DND-41 (cell line): ENCODE results near the gene NEURL1.

ENCODE experiments used
- ATAC-seq: fragments of 200-7000 bp; cut with Tn5 transposase; 3 replicates; pipeline ENCODE4 v1.9.1; 2021; ENCODE audit warnings: low read depth; ENCODE audit not compliant: insufficient read depth
- DNase-seq: peaks from one replicate; pipeline ENCODE4 v3.0.0-alpha.2; 2020
- H2AFZ ChIP-seq: 2 replicates; pipeline ENCODE4 v1.6.0; 2012; ENCODE audit warnings: low read depth, low read length
- H3K27ac ChIP-seq: 2 replicates; pipeline ENCODE4 v1.5.1; 2012; ENCODE audit warnings: low read length, inconsistent platforms
- H3K27me3 ChIP-seq: fragments of 200-600 bp; sonication (generic); 2 replicates; pipeline ENCODE4 v1.6.0; 2012; ENCODE audit warnings: low read length, mild to moderate bottlenecking, inconsistent platforms; ENCODE audit not compliant: insufficient read depth, poor library complexity
- H3K36me3 ChIP-seq: 2 replicates; pipeline ENCODE4 v1.5.1; 2012; ENCODE audit warnings: low read length, inconsistent platforms; ENCODE audit not compliant: insufficient read depth
- H3K4me1 ChIP-seq: 2 replicates; pipeline ENCODE4 v1.5.1; 2012; ENCODE audit warnings: mild to moderate bottlenecking, low read length; ENCODE audit not compliant: insufficient read depth
- H3K4me2 ChIP-seq: 2 replicates; pipeline ENCODE4 v1.6.0; 2012; ENCODE audit warnings: mild to moderate bottlenecking, moderate library complexity, low read length, inconsistent platforms; ENCODE audit not compliant: insufficient read depth
- H3K4me3 ChIP-seq, 2 experiments: fragments of 200-600 bp in 1 of 2; shearing (Covaris generic) in 1 of 2; 2 replicates each; pipeline ENCODE4 v1.5.1; 2012 to 2016; ENCODE audit warnings: inconsistent platforms in 2 of 2, low read length in 2 of 2, mild to moderate bottlenecking in 2 of 2, low read depth in 1 of 2, moderate library complexity in 1 of 2
- H3K79me2 ChIP-seq: 2 replicates; pipeline ENCODE4 v1.6.0; 2012; ENCODE audit warnings: low read length, inconsistent platforms; ENCODE audit not compliant: insufficient read depth
- H3K9ac ChIP-seq: 2 replicates; pipeline ENCODE4 v1.6.0; 2012; ENCODE audit warnings: low read depth, mild to moderate bottlenecking, inconsistent platforms, low read length, moderate library complexity
- H3K9me3 ChIP-seq: 2 replicates; pipeline ENCODE4 v1.5.1; 2012; ENCODE audit warnings: low read length, moderate library complexity, mild to moderate bottlenecking, inconsistent platforms; ENCODE audit not compliant: insufficient read depth, severe bottlenecking
- H4K20me1 ChIP-seq: 2 replicates; pipeline ENCODE4 v1.6.0; 2012; ENCODE audit warnings: low read length; ENCODE audit not compliant: insufficient read depth
- EZH2 ChIP-seq: IDR thresholded peaks from 3 replicates; pipeline ENCODE4 v1.6.1; 2012; ENCODE audit warnings: borderline replicate concordance, low read depth, mild to moderate bottlenecking, moderate library complexity, low read length, inconsistent platforms; ENCODE audit not compliant: severe bottlenecking
- TF ChIP-seq, protein P1 (sequence below): IDR thresholded peaks from 2 replicates; pipeline ENCODE4 v1.5.1; 2012; ENCODE audit warnings: borderline replicate concordance, low read length, moderate library complexity, mild to moderate bottlenecking; ENCODE audit not compliant: poor library complexity, severe bottlenecking; ENCODE audit errors: extremely low read depth

The NEURL1 gene

GRCh38 chr10:103638948-103639347 is 145.4 kb downstream of the NEURL1 start:
- Histone ChIP-seq H4K20me1 (peaks cover 21% of the 10 kb centered on the region), H3K27me3 (no peaks in the 10 kb centered on the region), H2AFZ (no peak overlapping the region), H3K4me2 (no peak overlapping the region), H3K9ac (no peak overlapping the region), H3K4me1 (no peaks in the 10 kb centered on the region), H3K27ac (no peak overlapping the region), H3K79me2 (no peaks in the 10 kb centered on the region), H3K9me3 (no peaks in the 10 kb centered on the region), H3K4me3 (no peak overlapping the region), H3K36me3 (no peaks in the 10 kb centered on the region)
- DNase-seq: no peak
- TF ChIP-seq, protein P1, sequence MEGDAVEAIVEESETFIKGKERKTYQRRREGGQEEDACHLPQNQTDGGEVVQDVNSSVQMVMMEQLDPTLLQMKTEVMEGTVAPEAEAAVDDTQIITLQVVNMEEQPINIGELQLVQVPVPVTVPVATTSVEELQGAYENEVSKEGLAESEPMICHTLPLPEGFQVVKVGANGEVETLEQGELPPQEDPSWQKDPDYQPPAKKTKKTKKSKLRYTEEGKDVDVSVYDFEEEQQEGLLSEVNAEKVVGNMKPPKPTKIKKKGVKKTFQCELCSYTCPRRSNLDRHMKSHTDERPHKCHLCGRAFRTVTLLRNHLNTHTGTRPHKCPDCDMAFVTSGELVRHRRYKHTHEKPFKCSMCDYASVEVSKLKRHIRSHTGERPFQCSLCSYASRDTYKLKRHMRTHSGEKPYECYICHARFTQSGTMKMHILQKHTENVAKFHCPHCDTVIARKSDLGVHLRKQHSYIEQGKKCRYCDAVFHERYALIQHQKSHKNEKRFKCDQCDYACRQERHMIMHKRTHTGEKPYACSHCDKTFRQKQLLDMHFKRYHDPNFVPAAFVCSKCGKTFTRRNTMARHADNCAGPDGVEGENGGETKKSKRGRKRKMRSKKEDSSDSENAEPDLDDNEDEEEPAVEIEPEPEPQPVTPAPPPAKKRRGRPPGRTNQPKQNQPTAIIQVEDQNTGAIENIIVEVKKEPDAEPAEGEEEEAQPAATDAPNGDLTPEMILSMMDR: no peak
- no peak for ATAC-seq

- Histone ChIP-seq H2AFZ (no peak overlapping the region), H3K9ac (no peak overlapping the region), H3K4me3 (no peak overlapping the region), H3K9me3 (no peaks in the 10 kb centered on the region), H3K4me1 (no peaks in the 10 kb centered on the region), H3K27me3 (no peaks in the 10 kb centered on the region), H4K20me1 (peaks cover 11% of the 10 kb centered on the region), H3K36me3 (no peaks in the 10 kb centered on the region), H3K4me2 (no peak overlapping the region), H3K79me2 (no peaks in the 10 kb centered on the region), H3K27ac (no peak overlapping the region)
- no peak for ATAC-seq
- DNase-seq: no peak
- TF ChIP-seq EZH2: no peak
- TF ChIP-seq, protein P1: no peak
These were observed 147.1 kb downstream of the NEURL1 start for GRCh38 chr10:103640436-103641181.

GRCh38 chr10:103641326-103641725 is 147.8 kb downstream of the NEURL1 start:
- no peak overlapping the region for H3K4me2 ChIP-seq
- H4K20me1 ChIP-seq: peaks cover 11% of the 10 kb centered on the region
- no peaks in the 10 kb centered on the region for H3K9me3 ChIP-seq
- H3K36me3 ChIP-seq: 0 out of 2 replicates have a peak, but pooled peaks cover 2% of the 10 kb centered on the region
- H3K9ac ChIP-seq: no peak overlapping the region
- ATAC-seq: no peak
- no peak overlapping the region for H3K27ac ChIP-seq
- no peak overlapping the region for H3K4me3 ChIP-seq
- DNase-seq: no peak
- no peak overlapping the region for H2AFZ ChIP-seq
- TF ChIP-seq EZH2: no peak
- TF ChIP-seq, protein P1: no peak
- H3K4me1 ChIP-seq: no peaks in the 10 kb centered on the region
- no peaks in the 10 kb centered on the region for H3K79me2 ChIP-seq
- H3K27me3 ChIP-seq: no peaks in the 10 kb centered on the region
